ENCODE data around the gene ENTPD3. TPM values are rescaled to one million over a fixed set of nuclear protein-coding genes. Genes with fewer than 3 reads are reported as not detected.

Gene ENTPD3
- total RNA-seq, 2 experiments from 2014 or later = not detected

Other genes starting within 250 kb of the ENTPD3 start
- 10 to 100 TPM; 35.1 to 39.2 TPM for gene EIF1B, start 77.5 kb upstream of the ENTPD3 start, total RNA-seq
- 1,000 to 10,000 TPM; 3,053 to 3,976 TPM for gene RPL14, start 70.2 kb downstream of the ENTPD3 start, total RNA-seq
- gene ZNF619, start 89.9 kb downstream of the ENTPD3 start, total RNA-seq = 1 to 10 TPM; 5.6 to 7.0 TPM
- 1 to 10 TPM; 3.8 to 3.9 TPM for gene ZNF620, start 118.9 kb downstream of the ENTPD3 start, total RNA-seq
- 10 to 100 TPM; 17.8 to 18.7 TPM for gene ZNF621, start 137.8 kb downstream of the ENTPD3 start, total RNA-seq

Data from activated CD4-positive, alpha-beta T cell treated with anti-CD3 and anti-CD28 coated beads for 36 hours (primary cell).